SK-N-SH (cell line): ENCODE results near the gene REEP1. TPM values are rescaled to one million over a fixed set of nuclear protein-coding genes. Genes with fewer than 3 reads are reported as not detected.

Source experiments
- CTCF ChIA-PET: fragments of 300-600, 350-600 bp; formaldehyde crosslinking; extraction: SDS; loops from one replicate; lab custom pipeline; 2021; lab: Yijun Ruan, JAX
- POLR2A ChIA-PET: fragments of 350-600 bp; sonication (Branson Sonifier 250); formaldehyde crosslinking; extraction: SDS; loops from one replicate; lab custom pipeline; 2020; ENCODE audit warnings: antibody characterized with exemption, inconsistent platforms; lab: Yijun Ruan, JAX
- DNase-seq: peaks from one replicate; pipeline ENCODE4 v3.0.0; 2012
- H2AFZ ChIP-seq: fragments of 200-600 bp; sonication (generic); 2 replicates; pipeline ENCODE4 v1.8.1; 2016; ENCODE audit warnings: antibody characterized with exemption, mild to moderate bottlenecking, low read depth
- H3F3A ChIP-seq: fragments of 200-600 bp; sonication (generic); replicated peaks from 2 replicates; pipeline ENCODE3; 2016; ENCODE audit warnings: antibody characterized with exemption, mild to moderate bottlenecking; ENCODE audit not compliant: insufficient read depth
- H3K27ac ChIP-seq, 2 experiments: fragments of 200-500 bp in 1 of 2; fragments of 200-600 bp in 1 of 2; sonication (Bioruptor generic) in 1 of 2; sonication (generic), shearing (Covaris generic) in 1 of 2; 2 replicates each; pipeline versions ENCODE4 v1.5.1 to v1.6.1; 2014 to 2016; ENCODE audit warnings: low read depth in 2 of 2, inconsistent platforms in 1 of 2, low read length in 1 of 2, mild to moderate bottlenecking in 1 of 2, mixed read lengths in 1 of 2
- H3K27me3 ChIP-seq: fragments of 200-600 bp; sonication (generic), shearing (Covaris generic); 2 replicates; pipeline ENCODE4 v1.6.1; 2016; ENCODE audit warnings: mixed run types; ENCODE audit not compliant: insufficient read depth
- H3K36me3 ChIP-seq, 2 experiments: fragments of 200-500 bp in 1 of 2; fragments of 200-600 bp in 1 of 2; sonication (Bioruptor generic) in 1 of 2; sonication (generic) in 1 of 2; replicated peaks in 1 of 2; 2 replicates each; pipeline versions ENCODE3 to v1.5.1; 2014 to 2016; ENCODE audit warnings: low read length in 1 of 2, mild to moderate bottlenecking in 1 of 2; ENCODE audit not compliant: insufficient read depth in 2 of 2, control insufficient read depth in 1 of 2
- H3K4me1 ChIP-seq, 2 experiments: fragments of 200-500 bp in 1 of 2; fragments of 200-600 bp in 1 of 2; sonication (Bioruptor generic) in 1 of 2; sonication (generic), shearing (Covaris generic) in 1 of 2; 2 replicates each; pipeline versions ENCODE4 v1.5.1 to v1.6.1; 2014 to 2016; ENCODE audit warnings: low read depth in 1 of 2, low read length in 1 of 2, mixed run types in 1 of 2; ENCODE audit not compliant: insufficient read depth in 2 of 2, control insufficient read depth in 1 of 2
- H3K4me2 ChIP-seq: fragments of 200-600 bp; sonication (generic), shearing (Covaris generic); 2 replicates; pipeline ENCODE4 v1.6.1; 2017; ENCODE audit warnings: mixed run types
- H3K4me3 ChIP-seq, 2 experiments: fragments of 200-500 bp in 1 of 2; fragments of 200-600 bp in 1 of 2; sonication (Bioruptor generic) in 1 of 2; sonication (generic), shearing (Covaris generic) in 1 of 2; 2 replicates each; pipeline versions ENCODE4 v1.5.1 to v1.8.1; 2014 to 2016; ENCODE audit warnings: low read depth in 2 of 2, inconsistent platforms in 1 of 2, low read length in 1 of 2, mild to moderate bottlenecking in 1 of 2, mixed read lengths in 1 of 2, moderate library complexity in 1 of 2
- H3K79me2 ChIP-seq: fragments of 200-600 bp; sonication (generic); 2 replicates; pipeline ENCODE4 v1.8.1; 2017; ENCODE audit warnings: mild to moderate bottlenecking; ENCODE audit not compliant: insufficient read depth
- H3K9ac ChIP-seq: fragments of 200-600 bp; sonication (generic); 2 replicates; pipeline ENCODE4 v1.6.1; 2017; ENCODE audit warnings: mixed run types
- H3K9me2 ChIP-seq: fragments of 200-600 bp; sonication (generic); 2 replicates; pipeline ENCODE4 v1.6.1; 2017; ENCODE audit warnings: mixed run types
- H3K9me3 ChIP-seq: fragments of 200-600 bp; sonication (generic); 2 replicates; pipeline ENCODE4 v1.6.1; 2017; ENCODE audit warnings: mixed run types, mild to moderate bottlenecking, moderate library complexity
- H4K20me1 ChIP-seq: fragments of 200-600 bp; sonication (generic); 2 replicates; pipeline ENCODE4 v1.6.1; 2017; ENCODE audit warnings: mild to moderate bottlenecking, mixed run types; ENCODE audit not compliant: insufficient read depth
- CHD2 ChIP-seq: fragments of 150-350 bp; IDR thresholded peaks from 2 replicates; pipeline ENCODE4 v1.6.1; 2018; ENCODE audit warnings: low read length; ENCODE audit not compliant: partially characterized antibody
- EP300 ChIP-seq, 2 experiments: IDR thresholded peaks; 2 replicates each; pipeline versions ENCODE4 v1.4.0 to v1.6.1; 2012; ENCODE audit warnings: borderline replicate concordance in 1 of 2, low read depth in 1 of 2, low read length in 1 of 2
- FOSL2 ChIP-seq: IDR thresholded peaks from 2 replicates; pipeline ENCODE4 v1.4.0; 2012; ENCODE audit warnings: low read depth, mild to moderate bottlenecking, moderate library complexity, borderline replicate concordance
- FOXJ3 ChIP-seq: sonication (generic); formaldehyde crosslinking; IDR thresholded peaks from 2 replicates; pipeline ENCODE4 v1.5.1; 2020; ENCODE audit warnings: mild to moderate bottlenecking, missing genetic modification reagents
- FOXM1 ChIP-seq: IDR thresholded peaks from 2 replicates; pipeline ENCODE4 v1.4.0; 2012; ENCODE audit warnings: low read depth, mild to moderate bottlenecking
- GABPA ChIP-seq: IDR thresholded peaks from 2 replicates; pipeline ENCODE4 v1.4.0; 2012; ENCODE audit warnings: low read depth, mild to moderate bottlenecking
- GATA2 ChIP-seq: sonication (generic); formaldehyde crosslinking; IDR thresholded peaks from 2 replicates; pipeline ENCODE4 v1.5.0; 2020; ENCODE audit warnings: mild to moderate bottlenecking, missing genetic modification reagents
- MAX ChIP-seq: IDR thresholded peaks from 2 replicates; pipeline ENCODE4 v1.4.0; 2012; ENCODE audit warnings: low read depth
- NFIC ChIP-seq: IDR thresholded peaks from 2 replicates; pipeline ENCODE4 v1.4.0; 2012; ENCODE audit warnings: borderline replicate concordance
- RAD21 ChIP-seq: IDR thresholded peaks from 2 replicates; pipeline ENCODE4 v1.6.1; 2012; ENCODE audit warnings: mild to moderate bottlenecking, low read length
- RCOR1 ChIP-seq: fragments of 150-350 bp; IDR thresholded peaks from 2 replicates; pipeline ENCODE4 v1.6.1; 2017; ENCODE audit warnings: antibody characterized with exemption, low read length
- RXRA ChIP-seq: IDR thresholded peaks from 2 replicates; pipeline ENCODE4 v1.4.0; 2012; ENCODE audit warnings: low read depth, mild to moderate bottlenecking, borderline replicate concordance
- TAF1 ChIP-seq: IDR thresholded peaks from 2 replicates; pipeline ENCODE4 v1.6.1; 2012; ENCODE audit warnings: low read depth, mild to moderate bottlenecking, low read length, moderate library complexity, borderline replicate concordance
- TCF12 ChIP-seq: IDR thresholded peaks from 2 replicates; pipeline ENCODE4 v1.4.0; 2012
- TEAD4 ChIP-seq: IDR thresholded peaks from 2 replicates; pipeline ENCODE4 v1.4.0; 2012; ENCODE audit warnings: mild to moderate bottlenecking, borderline replicate concordance; ENCODE audit not compliant: insufficient read depth
- USF2 ChIP-seq: fragments of 150-350 bp; IDR thresholded peaks from 2 replicates; pipeline ENCODE4 v1.6.1; 2017; ENCODE audit warnings: antibody characterized with exemption, low read length, low read depth, borderline replicate concordance
- WGBS: methylation state at CpG from one replicate; pipeline ENCODE4 v1.1.6; 2017; ENCODE audit warnings: low lambda C conversion rate; 5-methylcytosine and 5-hydroxymethylcytosine counted together
- polyA plus RNA-seq, 3 experiments: library from polyadenylated mRNA; depleted of rRNA; stranded (reverse); fragments of >200 nt; gene quantifications; 2 replicates each; pipeline ENCODE4 v1.2.3, GENCODE V29; 2012

The REEP1 gene
- polyA plus RNA-seq, 1 of the 3 experiments (the other 2 are of a cell fraction) = 0.13 TPM

GRCh38 chr2:86214503-86214832, 123.0 kb downstream of the REEP1 start (continued):
- no peak for TF ChIP-seq FOXJ3 (CRISPR knock-in tag)
- TF ChIP-seq FOSL2 = no peak
- TF ChIP-seq NFIC = no peak
- TF ChIP-seq, all 33 proteins: peak for 0

GRCh38 chr2:86213699-86214502, 123.5 kb downstream of the REEP1 start:
- Histone ChIP-seq H3K9me3 (no peaks in the 10 kb centered on the region), H3K27me3 (no peaks in the 10 kb centered on the region), H3F3A (no peaks in the 10 kb centered on the region), H4K20me1 (no peaks in the 10 kb centered on the region), H3K9me2 (no peaks in the 10 kb centered on the region)
- DNase-seq = no peak
- CTCF ChIA-PET = interaction anchor here (1.1 to 4.7 kb wide), 5 partner anchors 8 to 159 kb away, joined by 4 to 20 read pairs (median 15); partner anchors contain the start of gene MRPL35
- TF ChIP-seq CHD2 (peak; percentile 23), GATA2 (CRISPR knock-in tag) (peak; percentile 73), MAX (no peak)
- TF ChIP-seq, all 33 proteins: peak for 2
- Histone ChIP-seq H3K4me2 (no peak overlapping the region), H3K9ac (no peak overlapping the region), H3K27ac (peak overlapping the region in 1 of 2 experiments; percentile 78; a peak in 2 of 4 replicates), H3K36me3 (peaks cover 30 to 54% of the 10 kb centered on the region in 2 experiments), H3K4me1 (peaks cover 0 to 6% of the 10 kb centered on the region in 2 experiments; a peak in 2 of 4 replicates), H3K4me3 (no peak overlapping the region), H3K79me2 (no peaks in the 10 kb centered on the region), H2AFZ (no peak overlapping the region)
- POLR2A ChIA-PET = no interaction called here
- WGBS = 69% methylated on average over 4 of the region's 4 CpGs

- H3K27me3 ChIP-seq = no peaks in the 10 kb centered on the region
These were observed 124.4 kb downstream of the REEP1 start for GRCh38 chr2:86213056-86213455.

More at GRCh38 chr2:86213056-86213455, 124.4 kb downstream of the REEP1 start:
- 90% methylated on average over 1 of the region's 1 CpG for WGBS
- H3K79me2 ChIP-seq = no peaks in the 10 kb centered on the region
- no peak for DNase-seq
- H3K9me2 ChIP-seq = no peaks in the 10 kb centered on the region
- no peaks in the 10 kb centered on the region for H4K20me1 ChIP-seq
- H3K9me3 ChIP-seq = no peaks in the 10 kb centered on the region
- H3K4me1 ChIP-seq = peaks cover 0 to 6% of the 10 kb centered on the region in 2 experiments; a peak in 2 of 4 replicates
- no peak overlapping the region for H3K4me2 ChIP-seq
- CTCF ChIA-PET = interaction anchor here (2.2 to 4.7 kb wide), 3 partner anchors 9 to 155 kb away, joined by 15 to 20 read pairs (median 20); partner anchors contain the start of gene MRPL35
- peak overlapping the region in 1 of 2 experiments; percentile 78; a peak in 2 of 4 replicates for H3K27ac ChIP-seq
- H3K9ac ChIP-seq = no peak overlapping the region
- H3K36me3 ChIP-seq = peaks cover 37 to 59% of the 10 kb centered on the region in 2 experiments
- H3K4me3 ChIP-seq = no peak overlapping the region
- POLR2A ChIA-PET = no interaction called here
- no peak overlapping the region for H2AFZ ChIP-seq
- TF ChIP-seq GABPA = no peak
- no peak for TF ChIP-seq TCF12
- no peak for TF ChIP-seq TAF1
- TF ChIP-seq USF2 = no peak
- no peak for TF ChIP-seq EP300 (IDR thresholded peaks at IDR 0.05; ENCODE audit: borderline replicate concordance in 1 of 2, low read depth in 1 of 2, low read length in 1 of 2)
- TF ChIP-seq RAD21 = no peak
- no peak for TF ChIP-seq GATA2 (CRISPR knock-in tag)
- TF ChIP-seq RXRA = no peak
- no peak for TF ChIP-seq FOXJ3 (CRISPR knock-in tag)
- TF ChIP-seq RCOR1 = no peak
- no peak for TF ChIP-seq FOXM1
- no peak for TF ChIP-seq TEAD4
- TF ChIP-seq MAX = no peak
- H3F3A ChIP-seq = no peaks in the 10 kb centered on the region
